Muscle of arm (tissue), 12 donors: ENCODE measurements around the gene ELOVL5. TPM values are rescaled to one million over a fixed set of nuclear protein-coding genes. Genes with fewer than 3 reads are reported as not detected.
"Not testable (repeated sequence)": the region's sequence is repeated elsewhere in the genome, so short reads cannot be mapped to it uniquely, and the experiment has no call there.

ENCODE experiments used
- DNase-seq: peaks from one replicate; pipeline ENCODE4 v3.0.0-alpha.2; 2013
- polyA plus RNA-seq, 12 donors: library from polyadenylated mRNA; unstranded; fragments of 120-200 nt; gene quantifications; one replicate each; pipeline ENCODE4 v1.2.1, GENCODE V29; 2013; ENCODE audit not compliant: insufficient read length in 12 of 12

Gene ELOVL5
- polyA plus RNA-seq, 12 donors = 25.8 to 73.2 (median 43.7) TPM; not detected in 1

GRCh38 chr6:53309059-53309900 is 39.5 kb downstream of the ELOVL5 start:
- DNase-seq = no peak

- no peak for DNase-seq
These were observed 41.9 kb downstream of the ELOVL5 start for GRCh38 chr6:53306819-53307347.

- not testable (repeated sequence) for DNase-seq
These were observed 42.5 kb downstream of the ELOVL5 start for GRCh38 chr6:53306217-53306616.

GRCh38 chr6:53305506-53306005 is 43.2 kb downstream of the ELOVL5 start:
- not testable (repeated sequence) for DNase-seq

GRCh38 chr6:53304953-53305352 is 43.8 kb downstream of the ELOVL5 start:
- DNase-seq = not testable (repeated sequence)

- DNase-seq = no peak
These were observed 45.9 kb downstream of the ELOVL5 start for GRCh38 chr6:53302678-53303360.

GRCh38 chr6:53301801-53302537 is 46.8 kb downstream of the ELOVL5 start:
- no peak for DNase-seq

GRCh38 chr6:53300656-53301551 is 47.8 kb downstream of the ELOVL5 start:
- no peak for DNase-seq

- no peak for DNase-seq
These were observed 49.3 kb downstream of the ELOVL5 start for GRCh38 chr6:53299331-53300005.

GRCh38 chr6:53297004-53297403 is 51.7 kb downstream of the ELOVL5 start:
- DNase-seq = no peak

- DNase-seq = no peak
These were observed 53.6 kb downstream of the ELOVL5 start for GRCh38 chr6:53295176-53295575.

GRCh38 chr6:53294611-53295010 is 54.1 kb downstream of the ELOVL5 start:
- no peak for DNase-seq

- DNase-seq = no peak
These were observed 54.7 kb downstream of the ELOVL5 start for GRCh38 chr6:53294095-53294494.

GRCh38 chr6:53293691-53294090 is 55.1 kb downstream of the ELOVL5 start:
- DNase-seq = no peak

GRCh38 chr6:53290537-53291510 is 57.9 kb downstream of the ELOVL5 start:
- no peak for DNase-seq

- no peak for DNase-seq
These were observed 61.2 kb downstream of the ELOVL5 start for GRCh38 chr6:53287336-53288225.

- no peak for DNase-seq
These were observed 63.8 kb downstream of the ELOVL5 start for GRCh38 chr6:53284901-53285300.

- no peak for DNase-seq
These were observed 66.0 kb downstream of the ELOVL5 start for GRCh38 chr6:53282741-53283140.
